HEK293 (cell line): ENCODE data around the gene CDH18.

Experiments used
- ATF2 ChIP-seq: fragments of 450-650 bp; formaldehyde crosslinking; IDR thresholded peaks from 2 replicates; pipeline ENCODE4 v1.5.1; 2016; ENCODE audit warnings: missing biosample characterization, missing genetic modification characterization, low read depth
- KLF7 ChIP-seq: fragments of 450-650 bp; formaldehyde crosslinking; IDR thresholded peaks from 2 replicates; pipeline ENCODE4 v1.5.1; 2016; ENCODE audit warnings: missing biosample characterization, missing genetic modification characterization, borderline replicate concordance
- ZNF211 ChIP-seq: fragments of 450-650 bp; formaldehyde crosslinking; IDR thresholded peaks from 2 replicates; pipeline ENCODE4 v1.5.1; 2016; ENCODE audit warnings: low read depth, missing biosample characterization, missing genetic modification characterization
- ZNF23 ChIP-seq: fragments of 450-650 bp; formaldehyde crosslinking; IDR thresholded peaks from 2 replicates; pipeline ENCODE4 v1.5.1; 2016; ENCODE audit warnings: missing biosample characterization, missing genetic modification characterization, borderline replicate concordance
- ZNF26 ChIP-seq: fragments of 450-650 bp; formaldehyde crosslinking; IDR thresholded peaks from 2 replicates; pipeline ENCODE4 v1.5.1; 2016; ENCODE audit warnings: missing biosample characterization, missing genetic modification characterization
- ZNF274 ChIP-seq, 2 experiments: fragments of 200-500 bp in 1 of 2; fragments of 450-650 bp in 1 of 2; sonication (Bioruptor generic) in 1 of 2; formaldehyde crosslinking in 1 of 2; IDR thresholded peaks; 2 replicates each; pipeline versions ENCODE4 v1.5.1 to v1.6.1; 2014 to 2016; ENCODE audit warnings: borderline replicate concordance in 1 of 2, inconsistent platforms in 1 of 2, low read length in 1 of 2, missing biosample characterization in 1 of 2, missing genetic modification characterization in 1 of 2
- ZNF530 ChIP-seq: fragments of 450-650 bp; formaldehyde crosslinking; IDR thresholded peaks from 2 replicates; pipeline ENCODE4 v1.5.1; 2016; ENCODE audit warnings: low read depth, missing biosample characterization, missing genetic modification characterization
- TF ChIP-seq, protein P1 (sequence below): fragments of 450-650 bp; formaldehyde crosslinking; IDR thresholded peaks from 2 replicates; pipeline ENCODE4 v1.5.1; 2016; ENCODE audit warnings: missing biosample characterization, missing genetic modification characterization
- TF ChIP-seq, protein P2 (sequence below): fragments of 450-650 bp; formaldehyde crosslinking; IDR thresholded peaks from 2 replicates; pipeline ENCODE4 v1.5.1; 2016; ENCODE audit warnings: missing biosample characterization, missing genetic modification characterization

DNA sequence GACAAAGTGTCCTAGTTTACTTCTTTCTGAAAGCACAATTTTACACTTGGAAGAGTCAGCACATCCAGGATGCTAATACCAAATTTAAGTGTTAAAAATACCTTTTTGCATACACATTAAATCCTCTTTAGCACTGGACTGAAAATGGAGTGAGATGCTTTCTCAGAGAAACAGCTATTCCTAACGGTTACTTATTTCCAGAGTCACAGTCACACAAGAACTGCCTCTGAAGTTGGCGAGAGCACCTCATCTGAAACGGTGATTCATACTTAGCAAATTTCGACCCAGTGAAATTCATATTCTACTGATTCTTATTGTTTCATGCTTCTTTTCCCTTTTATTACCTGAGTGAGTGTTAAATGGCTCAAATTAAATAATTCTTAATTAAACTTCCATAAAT, 12.2 kb downstream of the CDH18 start:
- TF ChIP-seq, protein P1, sequence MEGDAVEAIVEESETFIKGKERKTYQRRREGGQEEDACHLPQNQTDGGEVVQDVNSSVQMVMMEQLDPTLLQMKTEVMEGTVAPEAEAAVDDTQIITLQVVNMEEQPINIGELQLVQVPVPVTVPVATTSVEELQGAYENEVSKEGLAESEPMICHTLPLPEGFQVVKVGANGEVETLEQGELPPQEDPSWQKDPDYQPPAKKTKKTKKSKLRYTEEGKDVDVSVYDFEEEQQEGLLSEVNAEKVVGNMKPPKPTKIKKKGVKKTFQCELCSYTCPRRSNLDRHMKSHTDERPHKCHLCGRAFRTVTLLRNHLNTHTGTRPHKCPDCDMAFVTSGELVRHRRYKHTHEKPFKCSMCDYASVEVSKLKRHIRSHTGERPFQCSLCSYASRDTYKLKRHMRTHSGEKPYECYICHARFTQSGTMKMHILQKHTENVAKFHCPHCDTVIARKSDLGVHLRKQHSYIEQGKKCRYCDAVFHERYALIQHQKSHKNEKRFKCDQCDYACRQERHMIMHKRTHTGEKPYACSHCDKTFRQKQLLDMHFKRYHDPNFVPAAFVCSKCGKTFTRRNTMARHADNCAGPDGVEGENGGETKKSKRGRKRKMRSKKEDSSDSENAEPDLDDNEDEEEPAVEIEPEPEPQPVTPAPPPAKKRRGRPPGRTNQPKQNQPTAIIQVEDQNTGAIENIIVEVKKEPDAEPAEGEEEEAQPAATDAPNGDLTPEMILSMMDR: no peak
- TF ChIP-seq ZNF211 (tag by site-specific recombination): no peak
- TF ChIP-seq ZNF23 (tag by site-specific recombination): no peak
- TF ChIP-seq ZNF274 (IDR thresholded peaks at IDR 0.05; ENCODE audit: low read length): no peak
- TF ChIP-seq ZNF274 (tag by site-specific recombination; IDR thresholded peaks at IDR 0.05; ENCODE audit: borderline replicate concordance): no peak
- TF ChIP-seq ATF2 (tag by site-specific recombination): no peak
- no peak for TF ChIP-seq ZNF26 (tag by site-specific recombination)
- no peak for TF ChIP-seq ZNF530
- TF ChIP-seq KLF7 (tag by site-specific recombination): no peak
- TF ChIP-seq, protein P2, sequence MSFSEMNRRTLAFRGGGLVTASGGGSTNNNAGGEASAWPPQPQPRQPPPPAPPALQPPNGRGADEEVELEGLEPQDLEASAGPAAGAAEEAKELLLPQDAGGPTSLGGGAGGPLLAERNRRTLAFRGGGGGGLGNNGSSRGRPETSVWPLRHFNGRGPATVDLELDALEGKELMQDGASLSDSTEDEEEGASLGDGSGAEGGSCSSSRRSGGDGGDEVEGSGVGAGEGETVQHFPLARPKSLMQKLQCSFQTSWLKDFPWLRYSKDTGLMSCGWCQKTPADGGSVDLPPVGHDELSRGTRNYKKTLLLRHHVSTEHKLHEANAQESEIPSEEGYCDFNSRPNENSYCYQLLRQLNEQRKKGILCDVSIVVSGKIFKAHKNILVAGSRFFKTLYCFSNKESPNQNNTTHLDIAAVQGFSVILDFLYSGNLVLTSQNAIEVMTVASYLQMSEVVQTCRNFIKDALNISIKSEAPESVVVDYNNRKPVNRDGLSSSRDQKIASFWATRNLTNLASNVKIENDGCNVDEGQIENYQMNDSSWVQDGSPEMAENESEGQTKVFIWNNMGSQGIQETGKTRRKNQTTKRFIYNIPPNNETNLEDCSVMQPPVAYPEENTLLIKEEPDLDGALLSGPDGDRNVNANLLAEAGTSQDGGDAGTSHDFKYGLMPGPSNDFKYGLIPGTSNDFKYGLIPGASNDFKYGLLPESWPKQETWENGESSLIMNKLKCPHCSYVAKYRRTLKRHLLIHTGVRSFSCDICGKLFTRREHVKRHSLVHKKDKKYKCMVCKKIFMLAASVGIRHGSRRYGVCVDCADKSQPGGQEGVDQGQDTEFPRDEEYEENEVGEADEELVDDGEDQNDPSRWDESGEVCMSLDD (tag by site-specific recombination): no peak
